ENCODE measurements around the gene PACC1. TPM values are rescaled to one million over a fixed set of nuclear protein-coding genes. Genes with fewer than 3 reads are reported as not detected.

The PACC1 gene
- total RNA-seq, 4 donors from 2014 or later: 2.8 to 6.0 (median 3.4) TPM

GRCh38 chr1:212402666-212403321 lies 11.9 kb downstream of the PACC1 start:
- ATAC-seq: no peak
- TF ChIP-seq EP300 (IDR thresholded peaks at IDR 0.05): no peak
- no peak for TF ChIP-seq CTCF (IDR thresholded peaks at IDR 0.05)
- TF ChIP-seq POLR2A (IDR thresholded peaks at IDR 0.05): no peak
- TF ChIP-seq POLR2AphosphoS5 (IDR thresholded peaks at IDR 0.05): no peak
- H3K36me3 ChIP-seq: peaks cover 0 to 12% of the 10 kb centered on the region in 2 donors
- no peaks in the 10 kb centered on the region for H3K4me1 ChIP-seq
- H3K4me3 ChIP-seq: no peak overlapping the region
- H3K9me3 ChIP-seq: peaks cover 0 to 1% (median 0%) of the 10 kb centered on the region in 3 donors
- WGBS, 2 donors (ENCODE audit: low coverage in 1 of 2): 90 to 91% methylated on average over 3 to 5 of the region's 7 CpGs
- no peak overlapping the region for H3K27ac ChIP-seq
- no peaks in the 10 kb centered on the region for H3K27me3 ChIP-seq

DNA sequence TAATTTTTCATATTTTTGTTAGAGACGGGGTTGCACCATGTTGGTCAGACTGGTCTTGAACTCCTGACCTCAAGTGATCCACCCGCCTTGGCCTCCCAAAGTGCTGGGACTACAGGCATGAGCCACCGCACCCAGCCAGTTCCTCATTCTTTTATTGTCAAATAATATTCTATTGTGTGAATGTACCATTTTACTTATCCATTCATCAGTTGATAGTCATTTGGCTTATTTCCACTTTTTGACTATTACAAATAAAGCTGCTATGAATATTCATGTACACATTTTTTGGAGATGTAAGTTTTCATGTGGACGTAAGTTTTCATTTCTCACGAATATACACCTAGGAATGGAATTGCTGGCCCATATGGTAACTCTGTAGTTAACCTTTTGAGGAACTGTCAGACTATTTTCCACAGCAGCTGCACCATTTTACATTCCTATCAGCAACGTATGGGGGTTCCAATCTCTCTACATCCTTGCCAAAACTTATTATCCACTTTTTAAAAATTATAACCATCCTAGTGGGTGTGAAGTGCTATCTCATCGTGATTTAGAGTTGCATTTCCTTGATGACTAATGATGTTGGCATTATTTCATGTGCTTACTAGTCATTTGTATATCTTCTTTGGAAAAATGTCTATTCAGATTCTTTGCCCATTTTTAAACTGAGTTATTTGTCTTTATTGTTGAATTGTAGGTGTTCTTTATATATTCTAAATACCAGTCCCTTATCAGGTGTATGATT lies 12.7 kb downstream of the PACC1 start:
- no peak for TF ChIP-seq EP300 (IDR thresholded peaks at IDR 0.05)
- no peak for TF ChIP-seq POLR2AphosphoS5 (IDR thresholded peaks at IDR 0.05)
- TF ChIP-seq POLR2A (IDR thresholded peaks at IDR 0.05): no peak
- no peak for TF ChIP-seq CTCF (IDR thresholded peaks at IDR 0.05)
- 64 to 70% methylated on average over 5 to 7 of the region's 7 CpGs for WGBS, 2 donors (ENCODE audit: low coverage in 1 of 2)
- Histone ChIP-seq H3K36me3 (peaks cover 0 to 8% of the 10 kb centered on the region in 2 donors), H3K27me3 (no peaks in the 10 kb centered on the region), H3K4me3 (no peak overlapping the region), H3K9me3 (peaks cover 0 to 9% (median 0%) of the 10 kb centered on the region in 3 donors), H3K4me1 (no peaks in the 10 kb centered on the region), H3K27ac (no peak overlapping the region)
- ATAC-seq: no peak

DNA sequence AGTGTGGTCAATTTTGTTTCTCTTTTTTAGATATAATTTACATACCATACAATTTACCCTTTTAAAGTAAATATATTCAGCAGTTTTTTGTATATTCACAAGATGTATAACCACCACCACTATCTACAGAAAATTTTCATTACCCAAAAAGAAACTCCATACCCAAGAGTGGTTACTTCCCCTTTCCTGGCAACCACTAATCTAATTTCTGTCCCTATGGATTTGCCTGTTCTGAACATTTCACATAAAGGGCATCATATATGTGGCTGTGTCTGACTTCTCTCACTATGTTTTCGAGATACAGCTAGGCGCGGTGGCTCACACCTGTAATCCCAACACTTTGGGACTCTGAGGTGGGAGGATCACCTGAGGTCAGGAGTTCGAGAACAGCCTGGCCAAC lies 13.6 kb downstream of the PACC1 start:
- Histone ChIP-seq H3K27me3 (no peaks in the 10 kb centered on the region), H3K9me3 (peaks cover 0 to 19% (median 0%) of the 10 kb centered on the region in 3 donors), H3K27ac (no peak overlapping the region), H3K4me1 (no peaks in the 10 kb centered on the region), H3K4me3 (no peak overlapping the region), H3K36me3 (no peaks in the 10 kb centered on the region)
- 89% methylated on average over 4 of the region's 4 CpGs; no CpG with 5 or more reads in 1 of the 2 donors for WGBS, 2 donors (ENCODE audit: low coverage in 1 of 2)
- ATAC-seq: no peak
- TF ChIP-seq POLR2A (IDR thresholded peaks at IDR 0.05) (no peak), POLR2AphosphoS5 (IDR thresholded peaks at IDR 0.05) (no peak), EP300 (IDR thresholded peaks at IDR 0.05) (no peak), CTCF (IDR thresholded peaks at IDR 0.05) (no peak)

DNA sequence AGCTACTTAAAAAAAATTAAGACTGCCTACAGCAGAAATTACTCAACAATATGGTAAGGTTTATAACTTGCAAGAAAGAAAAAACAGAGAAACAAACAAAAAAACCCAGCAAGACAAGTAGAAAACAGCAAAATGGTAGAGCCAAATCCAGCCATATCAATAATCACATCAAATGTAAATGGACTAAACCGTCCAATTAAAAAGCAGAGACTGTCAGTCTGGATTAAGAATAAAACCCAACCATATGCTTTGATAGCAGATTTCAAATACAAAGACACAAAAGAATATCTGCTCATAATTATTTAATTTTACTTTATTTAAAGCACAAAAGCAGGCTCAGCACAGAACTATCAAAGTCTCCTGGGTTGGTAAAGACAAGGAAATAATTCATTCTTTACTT lies 17.5 kb downstream of the PACC1 start:
- no peak overlapping the region for H3K27ac ChIP-seq
- H3K9me3 ChIP-seq: peaks cover 0 to 19% (median 0%) of the 10 kb centered on the region in 3 donors
- H3K36me3 ChIP-seq: no peaks in the 10 kb centered on the region
- ATAC-seq: no peak
- H3K4me3 ChIP-seq: no peak overlapping the region
- no peaks in the 10 kb centered on the region for H3K4me1 ChIP-seq
- WGBS, 2 donors (ENCODE audit: low coverage in 1 of 2): 100% methylated on average over 1 of the region's 1 CpG
- TF ChIP-seq POLR2A (IDR thresholded peaks at IDR 0.05) (no peak), CTCF (IDR thresholded peaks at IDR 0.05) (no peak), POLR2AphosphoS5 (IDR thresholded peaks at IDR 0.05) (no peak), EP300 (IDR thresholded peaks at IDR 0.05) (no peak)
- H3K27me3 ChIP-seq: no peaks in the 10 kb centered on the region
